K562 (cell line): ENCODE measurements around the gene PCBD1. TPM values are rescaled to one million over a fixed set of nuclear protein-coding genes. Genes with fewer than 3 reads are reported as not detected.

Source experiments
- ATAC-seq: fragments of 200-7000 bp; cut with Tn5 transposase; 3 replicates; pipeline ENCODE4 v1.9.1; 2020; ENCODE audit warnings: moderate library complexity
- BruUV-seq: library from RNA; stranded (reverse); fragments of 400-500 nt; replicated peaks from 2 replicates; lab custom pipeline; 2021; lab: Mats Ljungman, UMichigan
- CTCF ChIA-PET: fragments of 300-600 bp; formaldehyde crosslinking; extraction: SDS; loops from one replicate; lab custom pipeline; 2021; ENCODE audit warnings: low intra/inter-chr PET ratio; lab: Yijun Ruan, JAX
- POLR2A ChIA-PET: fragments of 300-600, 350-650 bp; sonication (Branson Sonifier 250); formaldehyde crosslinking; extraction: SDS; loops from one replicate; lab custom pipeline; 2021; ENCODE audit warnings: antibody characterized with exemption, inconsistent platforms; lab: Yijun Ruan, JAX
- DNase-seq, 4 experiments: peaks; one replicate each; pipeline versions ENCODE4 v3.0.0 to v3.0.0-alpha.2; 2011 to 2018; ENCODE audit warnings: low spot score in 3 of 4, mixed read lengths in 3 of 4; ENCODE audit errors: extremely low read depth in 1 of 4
- FAIRE-seq: peaks from 2 replicates; lab custom pipeline; 2011; peaks lifted over from hg19 to GRCh38; lab: Jason Lieb, UNC
- H2AFZ ChIP-seq: 2 replicates; pipeline ENCODE4 v1.6.0; 2011; ENCODE audit warnings: low read depth, low read length, control low read depth, inconsistent platforms
- H3K27ac ChIP-seq: fragments of 200-600 bp; 3 replicates; pipeline ENCODE4 v1.8.0; 2011; ENCODE audit warnings: low read depth, mild to moderate bottlenecking, control low read depth, inconsistent platforms, low read length, moderate library complexity, mixed read lengths; ENCODE audit errors: extremely low read depth
- H3K27me3 ChIP-seq, 2 experiments: fragments of 300-600 bp in 1 of 2; 2 replicates in 1 of 2; 3 replicates in 1 of 2; pipeline versions ENCODE4 v1.6.0 to v1.8.0; 2011; ENCODE audit warnings: inconsistent platforms in 2 of 2, low read length in 2 of 2, mild to moderate bottlenecking in 1 of 2, mixed read lengths in 1 of 2, moderate library complexity in 1 of 2; ENCODE audit not compliant: control insufficient read depth in 2 of 2, insufficient read depth in 2 of 2
- H3K36me3 ChIP-seq: fragments of 300-600 bp; 3 replicates; pipeline ENCODE4 v1.8.0; 2011; ENCODE audit warnings: mild to moderate bottlenecking, low read length, inconsistent platforms; ENCODE audit not compliant: control insufficient read depth, insufficient read depth
- H3K4me1 ChIP-seq, 2 experiments: fragments of 200-600 bp in 1 of 2; replicated peaks in 1 of 2; 2 replicates in 1 of 2; 3 replicates in 1 of 2; pipeline versions ENCODE4 v1.5.1 to v1.8.0; 2011; ENCODE audit warnings: inconsistent platforms in 2 of 2, low read length in 2 of 2, mild to moderate bottlenecking in 1 of 2, mixed read lengths in 1 of 2, moderate library complexity in 1 of 2; ENCODE audit not compliant: control insufficient read depth in 2 of 2, insufficient read depth in 2 of 2
- H3K4me2 ChIP-seq: 2 replicates; pipeline ENCODE4 v1.6.1; 2011; ENCODE audit warnings: low read length, control low read depth, inconsistent platforms, mixed read lengths; ENCODE audit not compliant: insufficient read depth
- H3K4me3 ChIP-seq: fragments of 200-600 bp; sonication (generic), shearing (Covaris generic); 2 replicates; pipeline ENCODE4 v1.5.1; 2016; ENCODE audit warnings: control low read depth, inconsistent platforms
- H3K79me2 ChIP-seq: fragments of 200-600 bp; 3 replicates; pipeline ENCODE4 v1.8.0; 2011; ENCODE audit warnings: low read length, inconsistent platforms; ENCODE audit not compliant: control insufficient read depth, insufficient read depth
- H3K9ac ChIP-seq, 2 experiments: 2 replicates each; pipeline versions ENCODE4 v1.6.0 to v1.6.1; 2011; ENCODE audit warnings: low read depth in 2 of 2, low read length in 2 of 2, control low read depth in 1 of 2, inconsistent platforms in 1 of 2, mild to moderate bottlenecking in 1 of 2, mixed read lengths in 1 of 2; ENCODE audit not compliant: insufficient read depth in 1 of 2
- H3K9me1 ChIP-seq: one replicate; pipeline ENCODE4 v1.6.0; 2011; ENCODE audit warnings: inconsistent platforms, mild to moderate bottlenecking, low read length, moderate library complexity; ENCODE audit not compliant: control insufficient read depth, insufficient read depth
- H3K9me3 ChIP-seq: replicated peaks from 2 replicates; pipeline ENCODE4 v1.5.1; 2011; ENCODE audit warnings: low read depth, low read length, inconsistent platforms; ENCODE audit not compliant: control insufficient read depth, insufficient read depth
- H4K20me1 ChIP-seq: replicated peaks from 2 replicates; pipeline ENCODE4 v1.6.1; 2011; ENCODE audit warnings: low read length, inconsistent platforms, mixed read lengths; ENCODE audit not compliant: control insufficient read depth, insufficient read depth
- FUS ChIP-seq: fragments of 200-400 bp; formaldehyde crosslinking; optimal IDR thresholded peaks from 2 replicates; pipeline ENCODE3; 2017; ENCODE audit warnings: low read depth, low read length
- GABPA ChIP-seq: fragments of 200-800 bp; sonication (Bioruptor generic); conservative IDR thresholded peaks from 2 replicates; pipeline ENCODE4 v1.6.1; 2016; ENCODE audit warnings: low read depth, missing genetic modification characterization, missing compliant biosample characterization
- GATA2 ChIP-seq: sonication (generic); formaldehyde crosslinking; IDR thresholded peaks from 2 replicates; pipeline ENCODE4 v1.4.0; 2020; ENCODE audit warnings: mild to moderate bottlenecking, missing genetic modification reagents
- KAT8 ChIP-seq: fragments of 450-650 bp; IDR thresholded peaks from 2 replicates; pipeline ENCODE4 v1.6.1; 2016; ENCODE audit warnings: low read depth, mild to moderate bottlenecking
- LARP7 ChIP-seq: fragments of 450-650 bp; IDR thresholded peaks from 2 replicates; pipeline ENCODE4 v1.6.1; 2016
- MTA1 ChIP-seq: fragments of 450-650 bp; IDR thresholded peaks from 2 replicates; pipeline ENCODE4 v1.6.1; 2017; ENCODE audit warnings: borderline replicate concordance
- NR2C2 ChIP-seq, 2 experiments: fragments of 200-800 bp in 1 of 2; sonication (Bioruptor generic) in 1 of 2; sonication (generic) in 1 of 2; formaldehyde crosslinking in 1 of 2; IDR thresholded peaks; 2 replicates each; pipeline versions ENCODE4 v1.6.1 to v1.8.0; 2016 to 2022; ENCODE audit warnings: mild to moderate bottlenecking in 1 of 2, missing compliant biosample characterization in 1 of 2, missing genetic modification characterization in 1 of 2, missing genetic modification reagents in 1 of 2
- PRMT5 ChIP-seq: sonication (generic); formaldehyde crosslinking; IDR thresholded peaks from 2 replicates; pipeline ENCODE4 v1.5.0; 2020; ENCODE audit warnings: missing genetic modification reagents
- RAD21 ChIP-seq, 2 experiments: fragments of 250-450 bp in 1 of 2; fragments of 450-650 bp in 1 of 2; sonication (Bioruptor Pico) in 1 of 2; formaldehyde crosslinking in 1 of 2; IDR thresholded peaks in 1 of 2; conservative IDR thresholded peaks in 1 of 2; 2 replicates each; pipeline versions ENCODE4 v1.4.0 to v1.8.0; 2020 to 2022; ENCODE audit warnings: mild to moderate bottlenecking in 2 of 2, moderate library complexity in 1 of 2
- TEAD4 ChIP-seq, 2 experiments: sonication (generic) in 1 of 2; formaldehyde crosslinking in 1 of 2; IDR thresholded peaks; 2 replicates each; pipeline versions ENCODE4 v1.6.1 to v1.8.0; 2012 to 2022; ENCODE audit warnings: borderline replicate concordance in 1 of 2, inconsistent platforms in 1 of 2, low read length in 1 of 2, mild to moderate bottlenecking in 1 of 2, missing genetic modification reagents in 1 of 2
- YY1 ChIP-seq, 3 experiments: IDR thresholded peaks; 2 replicates each; pipeline ENCODE4 v1.6.1; 2011; ENCODE audit warnings: low read length in 2 of 3, mild to moderate bottlenecking in 2 of 3, moderate library complexity in 2 of 3, borderline replicate concordance in 1 of 3, control low read depth in 1 of 3, low read depth in 1 of 3; ENCODE audit not compliant: insufficient read depth in 3 of 3, insufficient replicate concordance in 2 of 3, control insufficient read depth in 1 of 3, insufficient read length in 1 of 3; ENCODE audit errors: extremely low read depth in 1 of 3
- ZNF79 ChIP-seq: fragments of 250-450 bp; sonication (Bioruptor Pico); IDR thresholded peaks from 2 replicates; pipeline ENCODE4 v1.4.0; 2020; ENCODE audit warnings: low read depth, mild to moderate bottlenecking, moderate library complexity
- WGBS: fragments of 100-300 bp; shearing (Covaris generic); methylation state at CpG from one replicate; pipeline ENCODE4 v1.1.6; 2016; ENCODE audit warnings: low coverage, mixed read lengths; ENCODE audit not compliant: insufficient coverage; ENCODE audit errors: missing lambda C conversion rate; 5-methylcytosine and 5-hydroxymethylcytosine counted together
- in situ Hi-C: fragments of 300-500 bp; cut with MboI; formaldehyde crosslinking; loops from 4 replicates; pipeline ENCODE4 v1.15.0; 2018; ENCODE audit warnings: inconsistent platforms, mixed read lengths
- intact Hi-C: fragments of 100-400 bp; cut with micrococcal nuclease; formaldehyde crosslinking; loops from 2 replicates; pipeline ENCODE4 v1.14.2; 2022
- polyA plus RNA-seq, 8 experiments: library from polyadenylated mRNA; depleted of rRNA in 4 of 8; stranded (reverse) in 5 of 8; unstranded in 3 of 8; fragments of >200 nt; fragmentation: Nextera tagmentation in 2 of 8; fragmentation: Illumina TruSeq in 1 of 8; extraction: Ambion mirVana in 2 of 8; extraction: Trizol in 1 of 8; gene quantifications; 2 replicates each; pipeline versions ENCODE4 v1.2.1 to v1.2.3, GENCODE V29; 2011 to 2014; ENCODE audit warnings: inconsistent platforms in 1 of 8, missing spikeins in 1 of 8
- total RNA-seq, 7 experiments: library from RNA; depleted of rRNA in 6 of 7; stranded (reverse); fragments of >200 nt in 6 of 7; fragmentation: Illumina TruSeq in 2 of 7; extraction: Trizol in 2 of 7; gene quantifications; 2 replicates each; pipeline versions ENCODE4 v1.2.1 to v1.2.3, GENCODE V29; 2011 to 2021; ENCODE audit warnings: low replicate concordance in 1 of 7

Gene PCBD1
- total and polyA plus RNA-seq, 9 of the 15 experiments (the other 6 are each of a cell fraction or from before 2014, with no cell fraction given) = 14.6 to 109 (median 57.0) TPM

GRCh38 chr10:70846795-70847194 is 41.6 kb downstream of the PCBD1 start:
- ChIA-PET POLR2A (interaction anchor here (0.8 kb wide), 1 partner anchor 27 kb away, joined by 3 read pairs; no protein-coding TSS in a partner anchor), CTCF (no interaction called here)
- 32% methylated on average over 2 of the region's 2 CpGs for WGBS
- in situ Hi-C loops = no loop called here
- intact Hi-C loops = no loop called here
- H3K9me1 ChIP-seq = no peaks in the 10 kb centered on the region
- BruUV-seq = no TSS peak
- no peak overlapping the region for H3K4me2 ChIP-seq
- H2AFZ ChIP-seq = no peak overlapping the region
- peaks cover 3% of the 10 kb centered on the region; the same call in 1 of the 3 replicates for H3K36me3 ChIP-seq
- peaks cover 0 to 18% of the 10 kb centered on the region in 2 experiments; a peak in 2 of 5 replicates for H3K4me1 ChIP-seq
- H3K9ac ChIP-seq = no peak overlapping the region
- H3K4me3 ChIP-seq = no peak overlapping the region
- TF ChIP-seq MTA1 (no peak), YY1 (IDR thresholded peaks at IDR 0.05; ENCODE audit: borderline replicate concordance in 1 of 3, control insufficient read depth in 1 of 3, extremely low read depth in 1 of 3, insufficient read depth in 3 of 3, insufficient read length in 1 of 3, insufficient replicate concordance in 2 of 3, low read depth in 1 of 3, low read length in 2 of 3) (peak in 1 of 3 experiments; percentile 39), KAT8 (0 out of 2 replicates have a peak, but pooled peaks have one; percentile 28), PRMT5 (CRISPR knock-in tag) (no peak), FUS (no peak), NR2C2 (CRISPR knock-in tag; IDR thresholded peaks at IDR 0.05) (no peak), NR2C2 (tag; IDR thresholded peaks at IDR 0.05) (peak; percentile 42; the same call in 1 of the 2 replicates), GATA2 (CRISPR knock-in tag) (0 out of 2 replicates have a peak, but pooled peaks have one; percentile 14), GABPA (tag) (0 out of 2 replicates have a peak, but pooled peaks have one; percentile 30), LARP7 (no peak), ZNF79 (CRISPR knock-in tag) (peak; percentile 89), RAD21 (CRISPR knock-in tag; conservative IDR thresholded peaks at IDR 0.05 in 1 of 2, IDR thresholded peaks at IDR 0.05 in 1 of 2) (peak in 1 of 2 experiments; percentile 16; a peak in 1 of 4 replicates), TEAD4 (IDR thresholded peaks at IDR 0.05; ENCODE audit: low read length) (peak; percentile 53; the same call in 1 of the 2 replicates), TEAD4 (CRISPR knock-in tag; IDR thresholded peaks at IDR 0.05; ENCODE audit: borderline replicate concordance) (no peak)
- FAIRE-seq = no peak
- H3K9me3 ChIP-seq = no peaks in the 10 kb centered on the region; the same call in 1 of the 2 replicates
- no peaks in the 10 kb centered on the region for H4K20me1 ChIP-seq
- no peak for DNase-seq
- no peaks in the 10 kb centered on the region for H3K27me3 ChIP-seq
- no peak overlapping the region for H3K27ac ChIP-seq
- peak; percentile 26; the same call in 1 of the 3 replicates for ATAC-seq
- no peaks in the 10 kb centered on the region for H3K79me2 ChIP-seq
